Hepatocyte (in vitro differentiated cells): Measurements from ENCODE around the gene THYN1. TPM values are rescaled to one million over a fixed set of nuclear protein-coding genes. Genes with fewer than 3 reads are reported as not detected.

ENCODE experiments used
- DNase-seq: peaks from one replicate; pipeline ENCODE4 v3.0.0-alpha.2; 2016; ENCODE audit warnings: low spot score
- H2AFZ ChIP-seq: fragments of 200-600 bp; sonication (generic); 2 replicates; pipeline ENCODE4 v1.6.0; 2016; ENCODE audit warnings: antibody characterized with exemption, mild to moderate bottlenecking
- H3K27ac ChIP-seq: fragments of 200-600 bp; sonication (generic); 2 replicates; pipeline ENCODE4 v1.5.1; 2016; ENCODE audit warnings: mild to moderate bottlenecking
- H3K27me3 ChIP-seq: fragments of 200-600 bp; sonication (generic); 2 replicates; pipeline ENCODE4 v1.6.1; 2016
- H3K36me3 ChIP-seq: fragments of 200-600 bp; sonication (generic); replicated peaks from 2 replicates; pipeline ENCODE4 v1.5.1; 2016; ENCODE audit warnings: low read depth; ENCODE audit not compliant: insufficient read depth
- H3K4me1 ChIP-seq: fragments of 200-600 bp; sonication (generic); 2 replicates; pipeline ENCODE4 v1.5.1; 2016; ENCODE audit warnings: mild to moderate bottlenecking, moderate library complexity; ENCODE audit not compliant: insufficient read depth
- H3K4me2 ChIP-seq: fragments of 200-600 bp; sonication (generic); 2 replicates; pipeline ENCODE4 v1.6.0; 2016
- H3K4me3 ChIP-seq: fragments of 200-600 bp; sonication (generic); 2 replicates; pipeline ENCODE4 v1.5.1; 2016; ENCODE audit warnings: mild to moderate bottlenecking
- H3K79me2 ChIP-seq: fragments of 200-600 bp; sonication (generic); 2 replicates; pipeline ENCODE4 v1.6.0; 2017; ENCODE audit warnings: mild to moderate bottlenecking
- H3K9me2 ChIP-seq: fragments of 200-600 bp; sonication (generic); replicated peaks from 2 replicates; pipeline ENCODE4 v1.6.0; 2017; ENCODE audit warnings: mild to moderate bottlenecking; ENCODE audit not compliant: insufficient read depth
- H3K9me3 ChIP-seq: fragments of 200-600 bp; sonication (generic); 2 replicates; pipeline ENCODE4 v1.5.1; 2016; ENCODE audit warnings: low read depth, mild to moderate bottlenecking
- H4K20me1 ChIP-seq: fragments of 200-600 bp; sonication (generic); 2 replicates; pipeline ENCODE4 v1.6.0; 2016; ENCODE audit warnings: mild to moderate bottlenecking; ENCODE audit not compliant: insufficient read depth, poor library complexity, severe bottlenecking
- CTCF ChIP-seq: fragments of 200-600 bp; sonication (generic); IDR thresholded peaks from 2 replicates; pipeline ENCODE4 v1.5.1; 2016; ENCODE audit warnings: antibody characterized with exemption, mild to moderate bottlenecking; ENCODE audit not compliant: poor library complexity
- EZH2 ChIP-seq: fragments of 200-600 bp; sonication (generic); IDR thresholded peaks from 2 replicates; pipeline ENCODE4 v1.6.1; 2016; ENCODE audit warnings: antibody characterized with exemption, mild to moderate bottlenecking, borderline replicate concordance
- EZH2phosphoT487 ChIP-seq: fragments of 200-600 bp; sonication (generic); IDR thresholded peaks from one replicate; pipeline ENCODE4 v1.6.1; 2018; ENCODE audit warnings: antibody characterized with exemption, mild to moderate bottlenecking, low read depth, moderate library complexity; ENCODE audit not compliant: unreplicated experiment, severe bottlenecking
- WGBS: methylation state at CpG from one replicate; pipeline ENCODE4 v1.1.6; 2016; ENCODE audit warnings: low lambda C conversion rate; ENCODE audit errors: missing lambda C conversion rate; 5-methylcytosine and 5-hydroxymethylcytosine counted together
- polyA plus RNA-seq: library from polyadenylated mRNA; unstranded; fragments of >200 nt; fragmentation: Nextera tagmentation; extraction: Ambion mirVana; gene quantifications from 2 replicates; pipeline ENCODE4 v1.2.1, GENCODE V29; 2016
- total RNA-seq: library from RNA; depleted of rRNA; stranded (reverse); fragments of >200 nt; gene quantifications from 2 replicates; pipeline ENCODE4 v1.2.3, GENCODE V29; 2014

Gene THYN1
- total and polyA plus RNA-seq, 2 experiments from 2014 or later: 45.7 to 59.8 TPM

GRCh38 chr11:134266841-134267251 is 13.7 kb upstream of the THYN1 start:
- Histone ChIP-seq H3K4me3 (no peak overlapping the region), H2AFZ (no peak overlapping the region), H3K4me2 (no peak overlapping the region), H4K20me1 (no peaks in the 10 kb centered on the region), H3K79me2 (no peaks in the 10 kb centered on the region), H3K36me3 (no peaks in the 10 kb centered on the region), H3K27me3 (peaks cover 14% of the 10 kb centered on the region), H3K4me1 (no peaks in the 10 kb centered on the region), H3K27ac (no peak overlapping the region), H3K9me2 (no peaks in the 10 kb centered on the region), H3K9me3 (no peaks in the 10 kb centered on the region)
- no peak for TF ChIP-seq EZH2phosphoT487
- no peak for TF ChIP-seq EZH2
- TF ChIP-seq CTCF: no peak
- no peak for DNase-seq
- WGBS: 72% methylated on average over 3 of the region's 3 CpGs

GRCh38 chr11:134266440-134266839 is 13.3 kb upstream of the THYN1 start:
- Histone ChIP-seq H3K9me2 (no peaks in the 10 kb centered on the region), H4K20me1 (no peaks in the 10 kb centered on the region), H3K79me2 (no peaks in the 10 kb centered on the region), H3K27me3 (peaks cover 10% of the 10 kb centered on the region), H3K4me3 (no peak overlapping the region), H2AFZ (no peak overlapping the region), H3K4me1 (no peaks in the 10 kb centered on the region), H3K9me3 (no peaks in the 10 kb centered on the region), H3K27ac (no peak overlapping the region), H3K36me3 (no peaks in the 10 kb centered on the region), H3K4me2 (no peak overlapping the region)
- TF ChIP-seq CTCF (no peak), EZH2phosphoT487 (no peak)
- 87% methylated on average over 5 of the region's 5 CpGs for WGBS
- no peak for DNase-seq

- no peak overlapping the region for H3K4me2 ChIP-seq
- no peaks in the 10 kb centered on the region for H3K9me2 ChIP-seq
- no peaks in the 10 kb centered on the region for H3K36me3 ChIP-seq
- DNase-seq: no peak
- no peak overlapping the region for H2AFZ ChIP-seq
- peaks cover 3% of the 10 kb centered on the region for H3K27me3 ChIP-seq
- TF ChIP-seq EZH2phosphoT487 (no peak), EZH2 (no peak), CTCF (no peak)
- WGBS: 93% methylated on average over 7 of the region's 7 CpGs
- no peaks in the 10 kb centered on the region for H3K9me3 ChIP-seq
- H3K4me1 ChIP-seq: no peaks in the 10 kb centered on the region
- no peak overlapping the region for H3K4me3 ChIP-seq
- H3K79me2 ChIP-seq: no peaks in the 10 kb centered on the region
- no peaks in the 10 kb centered on the region for H4K20me1 ChIP-seq
- no peak overlapping the region for H3K27ac ChIP-seq
Observed at GRCh38 chr11:134264966-134265764, 12.0 kb upstream of the THYN1 start.
